GM21390 (cell line): ENCODE measurements around the gene VTI1A.
"Not testable (repeated sequence)": the region's sequence is repeated elsewhere in the genome, so short reads cannot be mapped to it uniquely, and the experiment has no call there.

Source experiments
- ATAC-seq: cut with Tn5 transposase; IDR thresholded peaks from one replicate; pipeline ENCODE4 v1.9.1; 2021; ENCODE audit not compliant: unreplicated experiment

VTI1A gene

DNA sequence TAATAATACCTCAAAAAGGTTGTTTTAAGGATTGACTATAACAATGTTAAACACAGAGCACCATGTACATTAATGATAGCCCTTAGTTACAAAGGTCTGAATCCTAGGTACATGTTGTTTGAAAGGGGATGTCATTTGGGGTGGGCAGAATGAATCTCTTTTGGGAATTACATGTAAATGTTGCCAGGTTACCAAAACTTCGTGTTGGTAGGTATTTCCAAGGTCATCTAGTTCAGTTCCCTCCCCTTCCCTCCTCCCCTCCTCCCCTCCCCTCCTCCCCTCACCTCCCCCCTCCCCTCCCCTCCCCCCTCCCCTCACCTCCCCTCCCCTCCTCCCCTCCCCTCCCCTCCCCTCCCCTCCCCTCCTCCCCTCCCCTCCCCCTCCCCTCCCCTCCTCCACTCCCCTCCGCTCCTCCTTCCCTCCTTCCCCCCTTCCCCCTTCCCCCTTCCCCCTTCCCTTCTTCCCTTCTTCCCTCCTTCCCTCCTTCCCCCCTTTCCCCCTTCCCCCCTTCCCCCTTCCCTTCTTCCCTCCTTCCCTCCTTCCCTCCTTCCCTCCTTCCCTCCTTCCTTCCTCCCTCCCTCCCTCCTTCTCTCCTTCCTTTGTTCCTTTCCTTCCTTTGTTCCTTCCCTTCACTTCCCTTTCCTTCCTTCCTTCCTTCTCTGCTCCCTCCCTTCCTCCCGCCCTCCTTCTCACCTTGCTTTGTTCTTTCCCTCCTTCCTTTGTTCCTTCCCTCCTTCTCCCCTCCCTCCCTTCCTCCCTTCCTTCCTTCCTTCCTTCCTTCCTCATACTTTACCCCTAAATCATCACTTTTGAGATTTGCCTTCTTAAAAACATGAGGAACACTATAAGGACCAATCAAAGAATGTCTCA is 8.1 kb downstream of the VTI1A start:
- ATAC-seq: no peak

DNA sequence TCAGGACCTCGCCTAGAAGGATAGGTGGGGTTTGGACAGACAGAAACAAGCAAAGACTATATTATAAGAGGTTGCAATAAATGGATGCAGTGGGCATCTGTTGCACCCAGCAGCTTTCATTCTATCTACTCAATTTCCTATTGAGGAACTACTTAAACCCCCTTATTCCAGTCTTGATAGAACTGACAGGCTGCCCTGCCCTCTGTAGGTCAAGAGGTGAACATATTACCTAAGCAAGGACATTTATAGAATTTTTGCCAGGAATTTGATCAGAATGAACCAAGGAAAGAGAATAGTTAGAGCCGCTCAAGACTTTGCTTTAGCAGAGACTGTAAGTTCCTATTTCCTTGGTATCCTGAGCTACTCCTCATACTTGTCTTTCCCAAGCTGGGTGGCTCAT is 9.5 kb downstream of the VTI1A start:
- ATAC-seq: no peak

DNA sequence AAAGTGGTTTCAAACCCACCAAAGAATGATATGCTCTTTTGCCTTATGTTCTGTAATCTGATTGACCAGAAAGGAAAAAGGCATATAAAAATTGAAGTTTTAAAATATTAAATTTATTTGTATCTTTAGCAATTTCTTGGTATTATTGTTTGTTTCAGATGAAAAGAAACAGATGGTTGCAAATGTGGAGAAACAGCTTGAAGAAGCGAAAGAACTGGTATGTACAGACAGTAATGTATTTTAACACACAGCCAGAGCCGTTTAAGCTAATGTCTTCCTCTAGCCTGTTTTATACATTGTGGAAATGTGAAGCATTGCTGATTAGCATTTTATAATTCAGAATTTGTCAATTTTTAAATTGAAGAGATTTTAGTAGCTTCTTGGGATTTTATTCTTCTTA is 13.4 kb downstream of the VTI1A start:
- no peak for ATAC-seq

DNA sequence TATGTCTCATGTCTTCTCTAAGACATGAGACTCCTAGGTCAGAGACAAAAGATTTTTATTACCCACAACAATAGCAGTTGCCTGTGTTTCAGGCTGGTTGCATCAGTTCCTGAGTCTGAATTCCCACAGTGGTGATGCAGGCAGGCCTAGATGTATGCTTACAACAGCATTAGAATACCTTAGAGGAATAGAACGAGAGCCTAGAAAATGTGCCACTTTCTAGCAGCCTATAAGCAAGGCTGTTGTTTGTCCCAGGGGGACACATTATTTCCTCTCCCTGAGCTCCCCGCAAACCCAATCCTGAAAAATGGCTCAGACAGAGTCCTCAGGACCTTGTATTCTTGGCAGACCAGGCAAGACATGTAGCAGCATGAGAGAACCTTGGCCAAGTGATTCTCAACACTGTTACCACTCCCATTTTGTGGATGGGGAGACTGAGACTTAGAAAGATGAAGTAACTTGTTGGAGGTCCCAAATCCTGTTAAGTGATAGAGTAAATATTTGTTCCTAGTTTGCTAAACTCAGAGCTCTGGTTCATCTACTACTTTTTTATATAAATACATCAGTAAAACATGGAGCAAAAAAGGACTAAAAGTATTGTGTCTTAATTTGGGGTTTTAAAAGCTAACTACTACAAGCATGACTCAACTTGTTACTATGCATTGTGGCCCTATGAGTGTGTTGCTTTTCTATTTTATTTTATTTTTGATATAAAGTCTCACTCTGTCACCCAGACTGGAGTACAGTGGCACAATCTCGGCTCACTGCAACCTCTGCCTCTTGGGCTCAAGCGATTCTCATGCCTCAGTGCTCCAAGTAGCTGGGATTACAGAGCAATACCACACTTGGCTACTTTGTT is 14.2 kb downstream of the VTI1A start:
- ATAC-seq: no peak

DNA sequence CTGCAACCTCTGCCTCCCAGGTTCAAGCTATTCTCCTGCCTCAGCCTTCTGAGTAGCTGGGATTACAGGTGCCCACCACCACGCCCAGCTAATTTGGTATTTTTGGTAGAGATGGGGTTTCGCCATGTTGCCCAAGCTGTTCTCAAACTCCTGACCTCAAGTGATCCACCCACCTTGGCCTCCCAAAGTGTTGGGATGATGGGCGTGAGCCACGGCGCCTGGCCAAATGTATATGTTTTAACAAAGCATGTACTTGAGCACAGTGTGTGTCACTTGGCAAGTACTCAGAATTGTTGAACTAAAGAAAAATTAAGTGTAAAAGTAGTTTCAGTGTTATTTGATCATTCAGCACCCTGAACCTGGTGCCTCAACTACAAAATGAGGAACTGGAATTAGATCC is 17.1 kb downstream of the VTI1A start:
- ATAC-seq: not testable (repeated sequence)

DNA sequence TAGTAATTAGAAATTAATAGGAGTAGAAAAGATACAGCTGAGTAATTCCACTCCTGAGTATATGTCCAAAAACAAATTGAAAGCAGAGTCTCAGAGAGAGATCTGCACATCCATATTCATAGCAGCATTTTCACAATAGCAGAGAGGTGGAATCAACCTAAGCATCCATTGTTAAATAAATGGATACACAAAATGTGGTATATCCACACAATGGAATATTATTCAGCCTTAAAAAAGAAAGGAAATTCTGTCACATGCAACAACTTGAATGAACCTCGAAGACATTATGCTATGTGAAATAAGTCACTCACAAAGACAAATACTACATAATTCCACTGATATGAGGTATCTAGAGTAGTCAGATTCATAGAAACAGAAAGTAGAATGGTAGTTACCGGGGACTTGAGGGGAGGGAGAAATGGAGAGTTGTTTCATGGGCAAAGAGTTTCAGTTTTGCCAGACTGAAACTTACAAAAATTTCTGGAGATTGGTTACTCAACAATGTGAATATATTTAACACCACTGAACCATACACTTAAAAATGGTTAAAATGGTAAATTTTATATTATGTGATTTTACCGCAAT is 18.4 kb downstream of the VTI1A start:
- ATAC-seq: no peak

DNA sequence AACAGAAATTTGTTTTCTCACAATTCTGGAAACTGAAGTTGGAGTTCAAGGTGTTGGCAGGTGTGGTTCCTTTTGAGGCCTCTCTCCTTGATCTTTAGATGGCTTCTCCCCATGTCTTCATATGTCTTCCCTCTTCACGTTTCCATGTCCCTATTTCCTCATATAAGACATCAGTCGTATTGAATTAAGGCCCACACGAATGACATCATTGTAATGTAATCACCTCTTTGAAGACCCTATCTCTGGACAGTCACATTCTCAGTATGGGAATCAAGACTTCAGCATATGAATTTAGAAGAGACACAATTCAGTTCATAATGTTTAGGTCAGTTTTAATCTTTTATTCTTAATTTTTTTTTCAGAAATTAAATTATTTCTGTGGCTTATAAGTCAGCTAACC is 19.8 kb downstream of the VTI1A start:
- ATAC-seq: no peak

DNA sequence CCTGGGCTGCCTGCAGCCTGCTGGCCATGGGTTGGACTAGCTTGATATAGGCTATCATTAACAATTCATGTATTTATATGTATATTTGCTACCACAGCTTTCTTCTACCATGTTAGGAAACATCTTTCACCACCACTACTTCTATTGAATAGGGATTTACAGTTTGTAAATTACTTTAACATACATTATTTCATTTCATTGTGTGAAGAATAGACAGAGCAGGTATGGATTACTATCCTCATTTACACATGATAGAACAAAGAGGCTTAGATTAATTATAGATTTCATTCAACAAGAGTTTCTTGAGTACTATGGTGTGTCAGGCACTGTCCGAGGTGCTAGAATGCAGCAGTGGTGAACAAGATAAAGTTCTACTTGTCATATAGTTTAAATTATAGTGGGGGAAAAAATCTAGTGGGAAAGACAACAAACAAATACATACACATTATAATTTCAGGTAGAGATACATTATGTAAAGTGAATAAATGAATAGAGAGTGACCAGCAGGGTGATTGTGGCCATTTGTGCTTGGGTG is 20.6 kb downstream of the VTI1A start:
- no peak for ATAC-seq

DNA sequence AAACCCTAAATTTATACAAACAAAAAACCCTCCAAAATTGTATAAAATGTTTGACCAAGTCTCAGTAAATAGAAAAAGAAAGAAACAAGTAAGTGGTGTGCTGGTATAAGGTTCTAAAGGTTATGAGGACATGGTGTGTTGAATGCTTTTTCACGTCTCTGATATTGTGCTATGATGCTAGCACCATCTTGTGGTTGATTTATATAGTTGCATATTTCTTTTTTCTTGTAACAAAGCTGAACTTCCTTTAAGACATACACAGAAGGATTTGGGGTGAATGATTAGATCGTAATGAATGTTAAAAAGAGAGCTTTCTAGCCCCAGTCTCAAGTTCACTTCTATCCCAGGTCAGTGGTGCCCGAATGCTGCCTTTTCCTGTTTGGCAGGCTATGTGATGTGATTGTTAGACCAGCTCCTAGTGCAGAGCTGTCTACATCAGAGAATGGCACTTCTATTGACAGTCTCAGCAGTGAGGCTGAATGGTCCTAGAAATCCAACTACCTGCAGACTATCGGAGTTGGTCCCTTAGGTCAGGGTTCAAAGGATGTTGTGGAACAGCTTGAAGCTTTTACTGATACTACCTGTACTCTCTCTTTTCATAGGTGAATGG is 25.0 kb downstream of the VTI1A start:
- ATAC-seq: no peak

DNA sequence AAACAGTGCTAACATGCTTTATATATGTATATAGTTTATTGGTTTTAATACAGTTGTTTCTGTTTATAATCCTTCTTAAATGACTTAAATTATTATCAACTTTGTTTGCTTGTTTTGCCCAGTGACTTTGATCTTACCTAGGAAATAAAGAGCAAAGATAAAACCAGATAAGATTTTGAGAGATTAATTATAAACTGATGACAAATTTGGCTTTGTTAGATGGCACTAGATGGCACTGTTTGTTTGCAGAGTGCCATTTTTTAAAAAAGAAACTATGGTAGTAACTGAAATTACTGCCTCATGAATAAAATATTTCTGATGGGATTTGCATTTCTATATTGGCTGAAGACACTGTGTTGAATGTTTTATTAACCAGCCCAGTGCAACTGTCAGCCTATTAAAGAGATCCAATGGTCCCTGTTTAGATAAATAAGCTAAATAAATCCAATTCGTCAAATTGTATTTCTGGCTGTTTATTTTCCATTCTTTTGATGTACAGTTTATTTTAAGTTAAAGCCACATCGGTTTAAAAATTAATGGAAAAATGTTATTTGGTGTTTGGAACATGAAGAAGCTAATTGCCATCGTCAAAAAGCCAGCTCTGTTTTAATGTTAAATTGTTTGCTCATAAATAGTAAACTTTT is 28.7 kb downstream of the VTI1A start:
- no peak for ATAC-seq

DNA sequence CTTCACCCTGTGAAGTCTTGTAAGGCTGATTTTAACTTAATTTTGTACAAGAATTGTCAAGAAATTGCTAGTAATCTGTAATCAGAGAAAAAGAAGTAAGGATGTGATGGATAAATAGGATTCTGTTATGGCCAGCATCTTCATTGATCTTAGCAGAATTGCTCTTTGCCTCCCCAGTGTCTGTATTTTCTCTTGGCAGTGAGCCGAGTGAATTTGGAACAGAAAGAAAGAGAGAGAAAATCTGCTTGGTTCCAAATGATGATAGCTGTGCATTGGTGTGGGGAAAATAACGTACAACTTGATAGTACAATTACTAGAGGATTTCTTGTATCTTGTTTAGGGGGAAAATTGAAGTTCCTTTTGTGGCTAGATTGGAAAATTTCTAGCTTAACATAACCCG is 34.6 kb downstream of the VTI1A start:
- no peak for ATAC-seq

DNA sequence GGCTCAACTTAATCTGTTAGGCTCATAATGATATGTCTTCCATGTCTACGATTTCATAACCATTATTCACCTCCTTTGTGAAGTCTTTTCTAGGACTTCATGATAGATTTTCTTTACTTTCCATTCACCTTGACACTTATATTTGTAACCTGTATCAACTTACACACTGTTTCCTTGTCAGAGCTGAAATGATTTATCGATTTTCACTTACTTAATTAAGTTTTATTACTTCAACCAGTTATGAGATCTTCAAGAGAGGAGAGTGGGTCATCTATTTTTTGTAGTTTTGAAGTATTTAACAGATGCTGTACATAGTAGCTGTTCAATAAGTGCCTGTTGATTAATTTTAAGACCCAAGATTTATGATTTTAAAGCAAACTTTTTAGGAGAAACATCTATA is 37.4 kb downstream of the VTI1A start:
- no peak for ATAC-seq

DNA sequence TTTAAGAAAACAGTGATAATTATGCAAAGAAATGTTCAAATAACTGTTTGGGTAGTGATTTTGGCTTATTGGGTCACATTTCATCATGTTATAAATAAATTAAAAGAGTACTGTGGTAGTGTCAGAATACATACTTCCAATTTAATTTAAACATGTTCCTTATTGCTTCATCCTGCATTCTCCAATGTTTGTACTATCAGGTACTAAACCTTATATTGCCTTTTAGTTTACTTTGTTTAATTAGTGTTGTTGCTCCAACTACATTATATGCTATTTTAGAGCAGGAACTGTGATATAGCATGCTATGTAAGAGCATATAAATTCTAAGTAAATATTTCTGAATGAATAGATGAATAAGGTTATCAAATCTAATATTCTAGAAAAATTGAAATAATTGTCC is 40.9 kb downstream of the VTI1A start:
- no peak for ATAC-seq

DNA sequence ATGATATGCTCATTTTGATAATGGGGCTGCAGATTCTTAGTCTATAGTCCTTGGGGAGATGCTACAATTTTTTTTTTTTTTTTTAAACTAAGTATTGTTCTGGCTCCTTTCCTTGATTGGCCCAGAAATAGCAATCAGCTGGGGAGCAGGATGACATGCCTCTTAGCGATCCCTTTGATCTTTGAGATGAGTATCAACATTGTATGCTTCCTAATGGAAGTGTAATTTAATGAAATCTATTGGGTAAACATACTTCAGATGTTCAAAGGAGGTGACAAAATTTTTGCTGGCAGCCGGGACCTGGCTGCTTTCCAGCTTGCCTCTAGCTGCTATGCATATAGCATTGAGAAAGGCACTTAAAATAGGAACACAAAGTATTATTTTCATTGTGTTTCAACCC is 43.5 kb downstream of the VTI1A start:
- no peak for ATAC-seq

DNA sequence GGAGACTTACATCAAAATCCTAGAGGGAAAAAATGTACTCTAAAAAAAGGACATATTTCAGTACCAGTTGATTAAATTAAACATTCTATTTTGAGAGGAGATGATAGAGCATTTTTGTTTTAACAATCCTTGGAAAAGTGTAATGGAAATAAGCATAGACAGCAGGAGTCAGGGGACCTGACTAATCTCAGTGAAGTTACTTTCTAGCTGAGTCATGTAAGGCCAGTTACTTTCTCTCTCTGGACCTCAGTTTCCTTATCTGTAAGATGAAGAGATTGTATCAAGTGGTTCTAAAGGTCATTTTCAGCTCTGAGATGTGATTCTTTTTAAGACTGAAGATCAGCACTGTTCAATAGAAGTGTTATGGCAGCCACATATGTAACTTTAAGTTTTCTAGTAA is 44.1 kb downstream of the VTI1A start:
- no peak for ATAC-seq

DNA sequence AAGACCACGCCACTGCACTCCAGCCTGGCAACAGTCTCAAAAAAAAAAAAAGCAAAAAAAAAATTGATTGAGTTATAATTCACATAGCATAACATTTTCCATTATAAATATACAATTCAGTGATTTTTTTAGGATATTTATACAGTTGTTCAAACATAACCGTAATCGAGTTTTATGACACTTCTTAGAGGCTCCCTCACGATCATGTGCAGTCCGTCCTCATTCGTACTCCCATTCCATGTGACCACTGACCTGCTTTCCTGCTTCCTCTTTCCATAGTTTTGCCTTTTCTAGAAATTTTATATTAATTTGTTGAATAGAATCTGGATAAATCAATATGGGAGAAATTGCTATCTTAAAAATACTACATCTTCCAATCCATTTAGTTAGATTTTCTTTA is 45.7 kb downstream of the VTI1A start:
- no peak for ATAC-seq

DNA sequence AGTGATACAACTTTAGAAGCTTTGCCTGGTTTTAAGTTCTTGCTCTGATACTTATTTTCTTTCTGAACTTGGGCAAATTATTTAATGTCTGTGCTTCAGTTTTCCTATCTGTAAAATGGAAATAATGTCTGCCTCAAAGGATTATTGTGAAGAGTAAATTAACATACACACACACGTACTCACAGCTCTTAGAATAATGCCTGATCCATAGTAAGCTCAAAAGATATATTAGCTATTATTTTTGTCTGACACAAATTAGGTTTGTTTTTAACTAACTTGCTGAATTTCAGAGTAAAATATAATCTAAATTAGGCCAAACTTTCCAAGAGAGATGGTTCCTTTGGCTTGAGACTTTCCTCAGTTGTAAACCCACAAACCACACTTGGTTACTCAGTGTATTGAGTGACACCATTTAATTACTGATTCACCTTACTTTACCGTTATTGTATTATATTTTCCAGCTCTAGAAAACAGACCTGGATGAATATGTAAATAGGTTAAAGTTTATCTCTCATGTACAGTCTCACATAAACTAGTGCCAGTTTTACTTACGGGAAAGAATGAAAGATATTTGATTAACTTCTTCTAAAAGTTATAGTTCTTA is 50.4 kb downstream of the VTI1A start:
- ATAC-seq: no peak

DNA sequence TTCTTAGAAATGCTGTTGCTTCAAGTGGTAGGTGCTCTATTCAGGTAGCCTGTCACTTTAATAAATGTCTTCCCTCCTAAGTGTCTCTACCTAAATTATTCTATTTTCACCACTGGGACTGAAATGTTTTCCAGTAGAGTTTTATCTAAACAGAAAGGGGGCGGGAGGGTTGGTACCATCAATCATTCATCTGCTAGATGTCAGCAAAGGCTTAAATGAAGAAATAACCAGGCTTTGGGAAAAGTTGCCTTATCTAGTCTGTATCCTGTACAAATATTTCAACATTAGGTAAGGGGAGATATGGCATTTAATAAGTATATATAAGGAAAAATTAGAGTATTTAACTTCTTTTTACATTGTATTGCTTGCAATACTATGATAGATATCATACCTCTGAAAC is 51.8 kb downstream of the VTI1A start:
- no peak for ATAC-seq

DNA sequence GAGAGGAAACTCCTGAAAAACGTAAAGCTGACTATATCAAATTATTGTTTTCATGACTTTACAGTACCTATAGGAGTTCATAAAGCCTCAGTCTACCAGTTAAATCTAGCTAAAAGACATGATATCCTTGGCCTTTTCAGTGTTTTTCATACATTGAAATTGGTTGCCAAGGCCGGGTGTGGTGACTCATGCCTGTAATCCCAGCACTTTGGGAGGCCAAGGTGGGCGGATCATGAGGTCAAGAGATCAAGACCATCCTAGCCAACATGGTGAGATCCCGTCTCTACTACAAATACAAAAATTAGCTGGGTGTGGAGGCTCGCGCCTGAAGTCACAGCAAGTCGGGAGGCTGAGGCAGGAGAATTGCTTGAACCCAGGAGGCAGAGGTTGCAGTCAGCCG is 53.0 kb downstream of the VTI1A start:
- not testable (repeated sequence) for ATAC-seq

DNA sequence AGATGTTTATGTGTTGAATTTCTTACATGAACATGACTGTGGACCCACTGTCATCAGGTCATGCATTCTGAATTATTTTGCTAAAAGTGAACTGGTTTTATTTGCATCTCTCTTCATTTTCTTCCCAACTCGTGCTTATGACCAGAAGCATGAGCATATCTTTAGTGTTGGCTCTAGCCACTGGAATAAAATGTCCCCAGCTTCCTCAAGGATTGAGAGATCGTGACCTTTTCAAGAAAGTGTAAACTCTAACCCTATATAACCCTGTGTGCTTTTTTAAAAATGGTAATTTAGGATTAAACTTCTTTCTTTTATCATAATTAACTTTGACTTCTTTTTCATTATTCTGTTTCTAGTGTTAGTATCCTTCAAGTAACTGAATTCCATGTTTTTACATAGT is 55.5 kb downstream of the VTI1A start:
- no peak for ATAC-seq
